GM06990 (cell line): ENCODE measurements around the gene WDR35.

Source experiments
- DNase-seq: peaks from one replicate; pipeline ENCODE4 v3.0.0-alpha.2; 2011; ENCODE audit not compliant: insufficient read length; ENCODE audit errors: extremely low read depth
- H3K27me3 ChIP-seq: replicated peaks from 2 replicates; pipeline ENCODE4 v1.6.0; 2011; ENCODE audit warnings: low read length; ENCODE audit not compliant: control insufficient read depth, insufficient read depth
- H3K36me3 ChIP-seq: 2 replicates; pipeline ENCODE4 v1.5.1; 2011; ENCODE audit warnings: low read length; ENCODE audit not compliant: control insufficient read depth, insufficient read depth
- H3K4me3 ChIP-seq: replicated peaks from 2 replicates; pipeline ENCODE4 v1.5.1; 2011; ENCODE audit warnings: low read depth, mild to moderate bottlenecking, control low read depth, low read length
- CTCF ChIP-seq: IDR thresholded peaks from 2 replicates; pipeline ENCODE4 v1.5.1; 2011; ENCODE audit warnings: low read length, control low read depth, mild to moderate bottlenecking, inconsistent platforms; ENCODE audit not compliant: insufficient read depth, poor library complexity, severe bottlenecking

WDR35 gene

GRCh38 chr2:19973466-19973865 is 16.4 kb downstream of the WDR35 start:
- H3K36me3 ChIP-seq, result peaks cover 4% of the 10 kb centered on the region
- no peak for DNase-seq
- no peak overlapping the region for H3K4me3 ChIP-seq
- no peaks in the 10 kb centered on the region for H3K27me3 ChIP-seq
- TF ChIP-seq CTCF, result no peak

GRCh38 chr2:19971691-19972090 is 18.2 kb downstream of the WDR35 start:
- Histone ChIP-seq H3K4me3 (no peak overlapping the region), H3K27me3 (no peaks in the 10 kb centered on the region), H3K36me3 (peaks cover 2% of the 10 kb centered on the region; the same call in 1 of the 2 replicates)
- no peak for TF ChIP-seq CTCF
- DNase-seq, result no peak

GRCh38 chr2:19963386-19963785 is 26.5 kb downstream of the WDR35 start:
- Histone ChIP-seq H3K27me3 (no peaks in the 10 kb centered on the region), H3K36me3 (no peaks in the 10 kb centered on the region; the same call in 1 of the 2 replicates), H3K4me3 (no peak overlapping the region)
- DNase-seq, result no peak
- no peak for TF ChIP-seq CTCF

- DNase-seq, result peak; percentile 18
- no peaks in the 10 kb centered on the region; the same call in 1 of the 2 replicates for H3K36me3 ChIP-seq
- H3K27me3 ChIP-seq, result no peaks in the 10 kb centered on the region
- peak; percentile 86 for TF ChIP-seq CTCF
- no peak overlapping the region for H3K4me3 ChIP-seq
Measured at GRCh38 chr2:19955544-19956422, 34.1 kb downstream of the WDR35 start.

- H3K27me3 ChIP-seq, result no peaks in the 10 kb centered on the region
- H3K4me3 ChIP-seq, result no peak overlapping the region
- DNase-seq, result no peak
- TF ChIP-seq CTCF, result no peak
- H3K36me3 ChIP-seq, result no peaks in the 10 kb centered on the region; the same call in none of the 2 replicates
Measured at GRCh38 chr2:19949071-19949470, 40.8 kb downstream of the WDR35 start.
